Adrenal gland (tissue), 12 donors: Measurements from ENCODE around the gene LHPP. TPM values are rescaled to one million over a fixed set of nuclear protein-coding genes. Genes with fewer than 3 reads are reported as not detected.

Experiments used
- DNase-seq, 7 donors: peaks; one replicate each; pipeline ENCODE4 v3.0.0-alpha.2; 2019 to 2020
- H3K27ac ChIP-seq, 5 donors: fragments of 200-600 bp; sonication (generic) in 4 of 5; 1 replicate in 3 of 5; 2 replicates in 2 of 5; pipeline versions ENCODE4 v1.5.1 to v1.8.0; 2016 to 2020; ENCODE audit warnings: mild to moderate bottlenecking in 1 of 5
- H3K27me3 ChIP-seq: fragments of 200-600 bp; 2 replicates; pipeline ENCODE4 v1.8.0; 2021
- H3K36me3 ChIP-seq, 2 donors: fragments of 200-600 bp; replicated peaks in 1 of 2; 1 replicate in 1 of 2; 2 replicates in 1 of 2; pipeline versions ENCODE4 v1.5.1 to v1.8.0; 2018 to 2022
- H3K4me1 ChIP-seq, 2 donors: fragments of 200-600 bp; replicated peaks in 1 of 2; 1 replicate in 1 of 2; 2 replicates in 1 of 2; pipeline versions ENCODE4 v1.5.1 to v1.8.0; 2018 to 2021
- H3K4me3 ChIP-seq, 4 donors: fragments of 200-600 bp; sonication (generic) in 3 of 4; one replicate each; pipeline ENCODE4 v1.5.1; 2016 to 2018
- H3K9me3 ChIP-seq, 3 donors: fragments of 200-600 bp; sonication (generic) in 1 of 3; replicated peaks in 1 of 3; 1 replicate in 2 of 3; 2 replicates in 1 of 3; pipeline versions ENCODE4 v1.5.1 to v1.8.0; 2016 to 2021
- CTCF ChIP-seq, 6 experiments: fragments of 450-650 bp in 4 of 6; fragments of 200-600 bp in 2 of 6; sonication (generic) in 1 of 6; IDR thresholded peaks; 1 replicate in 5 of 6; 2 replicates in 1 of 6; pipeline versions ENCODE4 v1.5.1 to v1.8.0; 2016 to 2021; ENCODE audit warnings: antibody characterized with exemption in 6 of 6, mild to moderate bottlenecking in 2 of 6, moderate library complexity in 1 of 6
- POLR2A ChIP-seq, 2 donors: fragments of 450-650 bp; IDR thresholded peaks; one replicate each; pipeline ENCODE4 v1.6.1; 2017; ENCODE audit warnings: antibody characterized with exemption in 2 of 2, mild to moderate bottlenecking in 2 of 2, moderate library complexity in 1 of 2
- WGBS, 4 donors: extraction: QIAGEN DNeasy Blood & Tissue Kit in 2 of 4; methylation state at CpG; one replicate each; pipeline versions ENCODE4 v1.1.5 to v1.1.7; 2013 to 2017; 5-methylcytosine and 5-hydroxymethylcytosine counted together
- intact Hi-C, 2 donors: fragments of 100-400 bp; cut with DNase I; formaldehyde crosslinking; loops; one replicate each; pipeline versions ENCODE4 v1.14.1 to v1.15.0; 2022 to 2023
- polyA plus RNA-seq, 3 donors: library from polyadenylated mRNA; stranded (reverse); fragments of 200-250 nt in 2 of 3; fragments of 350-450 nt in 1 of 3; fragmentation: Illumina TruSeq in 1 of 3; extraction: RNeasy Lipid Tissue Mini Kit (QIAGEN cat#74804) in 1 of 3; gene quantifications; one replicate each; pipeline ENCODE4 v1.2.3, GENCODE V29; 2013 to 2014
- total RNA-seq, 9 donors: library from RNA; depleted of rRNA in 4 of 9; stranded (reverse); fragments of >200 nt in 4 of 9; fragments of 120-200 nt in 1 of 9; fragmentation: NEBNext Ultra II Directional in 1 of 9; extraction: Animal tissue kit (Norgen Biotek cat#: 25700) in 1 of 9; gene quantifications; one replicate each; pipeline versions ENCODE4 v1.1.0 to v1.2.4, GENCODE V29; 2013 to 2023
- donor health status: healthy with polysubstance abuse.
- donor health status: Bipolar disorder and iron deficiency.
- donor health status: DM: yes; HTN: yes; CAD: no.
- donor health status: DM: no; HTN: no; CAD: no.
- donor health status: DM: no; HTN: no; CAD: no.
- donor health status: DM: yes; HTN: yes; CAD: no.

Gene LHPP
- total and polyA plus RNA-seq, 12 donors, result 10.5 to 70.1 (median 43.4) TPM

GRCh38 chr10:124558339-124559321 is 97.0 kb downstream of the LHPP start:
- Histone ChIP-seq H3K4me3 (no peak overlapping the region), H3K36me3 (no peaks in the 10 kb centered on the region), H3K27ac (peak overlapping the region in 3 of 5 donors; percentile 63 to 94 (median 81)), H3K4me1 (peaks cover 9 to 24% of the 10 kb centered on the region in 2 donors), H3K27me3 (no peaks in the 10 kb centered on the region), H3K9me3 (no peaks in the 10 kb centered on the region)
- TF ChIP-seq CTCF (IDR thresholded peaks at IDR 0.05) (no peak), POLR2A (IDR thresholded peaks at IDR 0.05) (no peak)
- intact Hi-C loops, result no loop called here
- WGBS, 4 donors, result 75 to 87% (median 86%) methylated on average over 14 to 23 of the region's 23 CpGs
- no peak for DNase-seq

- TF ChIP-seq POLR2A (IDR thresholded peaks at IDR 0.05) (no peak), CTCF (IDR thresholded peaks at IDR 0.05) (no peak)
- 83 to 94% (median 86%) methylated on average over 7 to 11 of the region's 11 CpGs for WGBS, 4 donors
- H3K9me3 ChIP-seq, result no peaks in the 10 kb centered on the region
- H3K27me3 ChIP-seq, result no peaks in the 10 kb centered on the region
- no peak for DNase-seq
- intact Hi-C loops, result no loop called here
- no peak overlapping the region for H3K4me3 ChIP-seq
- peaks cover 9 to 24% of the 10 kb centered on the region in 2 donors for H3K4me1 ChIP-seq
- H3K36me3 ChIP-seq, result no peaks in the 10 kb centered on the region
- H3K27ac ChIP-seq, result peak overlapping the region in 4 of 5 donors; percentile 35 to 94 (median 72)
These were observed 97.9 kb downstream of the LHPP start for GRCh38 chr10:124559372-124560132.

DNA sequence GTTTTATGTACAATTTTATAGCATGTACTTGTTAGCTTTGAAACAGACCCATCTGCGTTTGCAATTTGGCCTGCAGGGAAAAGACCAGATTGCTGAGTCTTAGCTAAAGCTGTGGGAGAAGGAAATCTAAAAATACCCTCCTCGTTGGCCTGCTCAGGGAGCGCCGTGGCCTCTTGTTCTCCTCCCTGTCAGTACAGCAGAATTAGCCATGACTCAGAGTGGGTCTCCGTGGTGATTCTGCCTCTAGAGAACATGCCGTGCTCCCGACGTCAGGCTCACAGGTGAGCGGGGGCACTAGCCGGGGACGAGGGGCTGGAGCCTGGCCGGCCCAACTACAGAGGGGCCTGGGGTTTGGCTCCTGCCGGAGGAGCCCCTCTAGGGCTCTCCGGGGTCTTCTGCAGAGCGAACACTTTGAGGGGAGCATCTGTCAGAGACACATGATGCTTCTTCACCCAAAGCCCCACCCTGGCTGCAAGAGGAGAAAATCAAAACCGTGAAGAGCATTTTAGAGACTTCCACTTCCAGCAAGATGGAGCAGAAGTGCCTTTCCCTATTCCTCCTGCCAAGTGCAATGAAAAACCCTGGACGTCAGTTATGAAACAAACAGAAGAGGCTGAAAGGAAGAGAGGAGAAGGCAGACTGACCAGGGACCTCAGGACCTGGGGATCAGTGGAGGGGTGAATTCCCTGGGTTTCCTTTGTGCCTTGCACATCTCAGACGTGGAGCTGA is 98.9 kb downstream of the LHPP start:
- intact Hi-C loops, result no loop called here
- H3K36me3 ChIP-seq, result no peaks in the 10 kb centered on the region
- peak overlapping the region in 4 of 5 donors; percentile 35 to 94 (median 58) for H3K27ac ChIP-seq
- H3K27me3 ChIP-seq, result no peaks in the 10 kb centered on the region
- DNase-seq, result peak in 6 of 7 donors; percentile 39 to 89 (median 52)
- peaks cover 9 to 26% of the 10 kb centered on the region in 2 donors for H3K4me1 ChIP-seq
- WGBS, 4 donors, result 54 to 64% (median 61%) methylated on average over 18 of the region's 18 CpGs
- no peak for TF ChIP-seq POLR2A (IDR thresholded peaks at IDR 0.05)
- TF ChIP-seq CTCF (IDR thresholded peaks at IDR 0.05), result peak in 1 of 6 experiments; percentile 14
- H3K9me3 ChIP-seq, result no peaks in the 10 kb centered on the region
- no peak overlapping the region for H3K4me3 ChIP-seq
